HG02678 (cell line): Measurements from ENCODE around the gene DGKA.
"Not testable (repeated sequence)": the region's sequence is repeated elsewhere in the genome, so short reads cannot be mapped to it uniquely, and the experiment has no call there.

Experiments
- ATAC-seq: cut with Tn5 transposase; IDR thresholded peaks from one replicate; pipeline ENCODE4 v1.9.1; 2021; ENCODE audit warnings: mild to moderate bottlenecking, moderate library complexity; ENCODE audit not compliant: unreplicated experiment

The DGKA gene

DNA sequence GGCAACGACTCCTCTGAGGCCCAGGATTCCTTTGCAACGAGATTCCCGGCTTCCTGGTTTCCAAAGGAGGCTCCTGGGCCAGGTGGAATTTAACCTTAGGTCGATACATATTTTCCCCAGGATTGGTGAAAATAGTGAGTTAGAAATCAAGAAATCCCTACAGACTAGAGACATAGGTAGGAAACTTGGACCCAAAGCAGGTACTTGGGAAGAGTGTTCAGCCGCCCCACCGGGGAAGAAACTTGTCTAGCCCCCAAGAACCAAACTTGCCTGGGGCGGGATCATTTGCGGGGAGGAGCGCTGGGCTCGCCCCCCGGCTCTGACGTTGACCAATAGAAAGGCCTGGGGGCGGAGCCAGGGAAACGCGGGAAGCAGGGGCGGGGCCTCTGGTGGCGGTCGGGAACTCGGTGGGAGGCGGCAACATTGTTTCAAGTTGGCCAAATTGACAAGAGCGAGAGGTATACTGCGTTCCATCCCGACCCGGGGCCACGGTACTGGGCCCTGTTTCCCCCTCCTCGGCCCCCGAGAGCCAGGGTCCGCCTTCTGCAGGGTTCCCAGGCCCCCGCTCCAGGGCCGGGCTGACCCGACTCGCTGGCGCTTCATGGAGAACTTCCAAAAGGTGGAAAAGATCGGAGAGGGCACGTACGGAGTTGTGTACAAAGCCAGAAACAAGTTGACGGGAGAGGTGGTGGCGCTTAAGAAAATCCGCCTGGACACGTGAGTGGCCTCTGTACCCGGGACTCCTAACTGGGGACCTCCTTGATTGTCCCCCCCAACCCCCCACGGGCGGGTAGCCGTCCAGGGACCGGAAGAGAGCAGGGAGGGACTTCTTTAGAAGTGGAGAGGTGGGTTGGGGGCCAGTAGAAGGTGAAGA lies 35.7 kb downstream of the DGKA start, which contains the start of gene CDK2:
TSS of gene CDK2 (plus strand) at position 423 of the 874 bp plus-strand sequence. CDS start at position 602, 179 bp downstream.
- ATAC-seq, result peak; percentile 97

DNA sequence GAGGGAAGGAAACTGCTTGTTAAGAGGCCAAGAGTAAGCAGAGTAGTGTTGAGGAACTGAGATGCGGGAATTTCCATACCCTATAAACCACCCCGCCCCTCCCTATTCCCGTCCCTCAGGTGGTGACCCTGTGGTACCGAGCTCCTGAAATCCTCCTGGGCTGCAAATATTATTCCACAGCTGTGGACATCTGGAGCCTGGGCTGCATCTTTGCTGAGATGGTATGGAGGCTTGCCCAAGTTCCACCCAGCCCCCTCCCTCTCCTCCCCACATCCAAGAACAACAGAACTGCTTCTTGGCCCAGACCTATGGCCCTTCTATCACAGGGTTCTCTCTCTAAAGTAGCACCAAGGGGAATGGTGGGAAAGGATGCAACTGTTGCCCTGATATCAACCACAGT lies 38.4 kb downstream of the DGKA start:
- ATAC-seq, result no peak

DNA sequence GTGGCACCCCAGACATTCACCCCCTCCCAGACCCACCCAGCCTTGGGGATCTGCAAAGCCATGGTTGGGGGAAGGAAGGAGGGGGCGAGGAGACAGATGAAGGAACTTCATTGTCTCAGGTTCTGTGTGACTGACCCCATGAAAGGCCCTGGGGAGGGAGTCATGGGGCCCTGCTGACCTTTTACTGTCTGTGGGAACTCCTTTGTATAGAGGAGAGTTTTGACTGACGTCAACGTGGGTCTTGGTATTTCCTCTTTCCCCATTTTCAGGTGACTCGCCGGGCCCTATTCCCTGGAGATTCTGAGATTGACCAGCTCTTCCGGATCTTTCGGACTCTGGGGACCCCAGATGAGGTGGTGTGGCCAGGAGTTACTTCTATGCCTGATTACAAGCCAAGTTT lies 39.8 kb downstream of the DGKA start:
- no peak for ATAC-seq

DNA sequence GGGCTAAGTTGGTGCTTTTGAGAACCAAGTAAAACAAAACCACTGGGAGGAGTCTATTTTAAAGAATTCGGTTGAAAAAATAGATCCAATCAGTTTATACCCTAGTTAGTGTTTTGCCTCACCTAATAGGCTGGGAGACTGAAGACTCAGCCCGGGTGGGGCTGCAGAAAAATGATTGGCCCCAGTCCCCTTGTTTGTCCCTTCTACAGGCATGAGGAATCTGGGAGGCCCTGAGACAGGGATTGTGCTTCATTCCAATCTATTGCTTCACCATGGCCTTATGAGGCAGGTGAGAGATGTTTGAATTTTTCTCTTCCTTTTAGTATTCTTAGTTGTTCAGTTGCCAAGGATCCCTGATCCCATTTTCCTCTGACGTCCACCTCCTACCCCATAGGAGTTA lies 41.1 kb downstream of the DGKA start:
- ATAC-seq, result no peak

DNA sequence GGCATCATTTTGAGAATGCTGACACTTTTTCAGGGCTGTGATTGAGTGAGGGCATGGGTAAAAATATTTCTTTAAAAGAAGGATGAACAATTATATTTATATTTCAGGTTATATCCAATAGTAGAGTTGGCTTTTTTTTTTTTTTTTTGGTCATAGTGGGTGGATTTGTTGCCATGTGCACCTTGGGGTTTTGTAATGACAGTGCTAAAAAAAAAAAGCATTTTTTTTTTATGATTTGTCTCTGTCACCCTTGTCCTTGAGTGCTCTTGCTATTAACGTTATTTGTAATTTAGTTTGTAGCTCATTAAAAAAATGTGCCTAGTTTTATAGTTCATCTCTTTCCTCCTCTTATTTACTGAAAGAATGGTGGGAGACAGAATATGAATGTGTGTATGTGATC lies 41.5 kb downstream of the DGKA start:
- ATAC-seq, result no peak

DNA sequence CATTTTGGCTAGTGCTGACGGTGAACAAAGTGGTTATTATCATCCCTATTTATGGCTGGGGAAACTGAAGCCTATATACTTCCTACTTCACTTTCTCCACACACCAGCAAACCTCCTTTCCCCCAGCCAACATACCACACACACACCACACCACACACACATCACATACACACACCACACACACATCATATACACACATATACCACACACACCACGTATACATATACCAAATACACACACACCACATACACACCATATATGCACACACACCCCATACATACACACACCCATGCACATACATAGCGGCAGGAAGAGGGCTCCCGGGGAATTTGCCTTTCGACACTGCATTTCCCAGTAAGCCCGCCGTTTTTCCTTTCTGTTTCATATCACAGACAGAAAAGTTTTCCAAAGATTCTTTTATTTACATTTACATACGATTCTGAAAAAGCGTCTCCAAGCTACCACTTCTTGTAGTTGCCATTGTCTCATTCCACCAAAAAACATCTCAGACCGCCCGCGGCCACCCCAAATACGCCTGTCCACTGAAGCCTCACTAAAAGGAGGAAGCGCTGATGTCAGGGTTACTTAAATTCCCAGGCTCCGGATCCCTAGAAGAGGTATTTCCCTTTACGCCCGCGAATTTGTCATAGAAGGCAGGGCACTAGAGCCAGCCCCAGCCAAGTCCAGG lies 42.1 kb downstream of the DGKA start:
- ATAC-seq, result no peak

DNA sequence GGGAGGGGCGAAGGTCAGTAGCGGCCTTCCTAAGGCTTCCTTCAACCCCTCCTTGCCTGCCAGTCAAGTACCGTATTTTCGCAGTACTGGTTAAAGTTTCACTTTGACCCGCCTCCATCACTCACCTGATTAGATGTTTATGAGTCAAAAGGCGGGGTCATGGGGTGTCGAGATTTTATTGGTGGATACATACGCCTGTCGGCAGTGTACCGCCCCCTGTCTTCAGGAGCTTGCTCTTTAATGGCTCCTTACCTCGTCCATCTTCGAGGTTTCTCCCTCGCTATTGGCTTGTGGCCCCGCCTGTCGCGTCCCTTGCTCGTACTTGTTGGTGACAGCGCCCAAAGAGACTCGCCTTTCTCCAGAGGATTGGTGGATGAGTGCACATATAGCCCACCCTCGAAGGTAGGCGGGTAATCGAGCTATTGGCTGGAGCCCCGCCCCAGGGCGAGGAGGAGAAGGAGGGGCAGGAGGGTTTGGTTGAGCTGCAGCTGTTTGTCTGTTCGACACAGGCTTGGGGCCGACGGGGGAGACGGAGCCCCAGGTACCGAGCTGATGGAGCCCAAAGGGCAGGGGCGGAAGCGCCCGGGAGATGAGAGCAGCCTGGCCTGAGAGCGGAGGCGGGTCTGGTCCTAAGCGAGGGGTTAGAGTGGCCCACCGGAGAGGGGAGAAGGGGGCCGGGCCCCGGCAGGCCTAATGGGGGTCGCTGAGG lies 42.8 kb downstream of the DGKA start, which contains the start of gene RAB5B:
TSS of gene RAB5B (plus strand) at position 480 of the 709 bp plus-strand sequence. CDS start 12,883 bp downstream, outside the sequence.
- peak; percentile 91 for ATAC-seq

DNA sequence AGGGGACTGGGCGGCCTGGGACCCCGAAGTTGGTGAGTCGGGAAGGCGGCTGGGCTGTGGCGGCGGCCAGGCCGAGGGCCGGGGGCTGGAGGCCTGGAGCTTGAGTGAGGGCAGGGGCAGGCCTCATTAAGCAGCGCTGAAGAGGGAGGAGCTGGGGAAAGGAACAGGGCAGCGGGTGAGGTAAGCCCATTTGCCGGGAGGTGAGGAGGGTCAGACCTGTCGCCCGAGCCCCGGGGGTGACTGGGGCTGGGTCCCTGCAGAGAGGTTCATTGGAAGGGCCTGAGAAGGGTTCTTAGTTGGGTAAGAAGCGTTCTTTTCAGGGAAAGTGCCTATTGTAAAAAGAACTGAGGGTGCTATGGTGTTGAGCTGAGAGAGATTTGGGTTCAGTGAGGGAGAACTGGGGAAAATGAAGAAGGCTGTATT lies 43.4 kb downstream of the DGKA start:
- peak; percentile 8 for ATAC-seq

DNA sequence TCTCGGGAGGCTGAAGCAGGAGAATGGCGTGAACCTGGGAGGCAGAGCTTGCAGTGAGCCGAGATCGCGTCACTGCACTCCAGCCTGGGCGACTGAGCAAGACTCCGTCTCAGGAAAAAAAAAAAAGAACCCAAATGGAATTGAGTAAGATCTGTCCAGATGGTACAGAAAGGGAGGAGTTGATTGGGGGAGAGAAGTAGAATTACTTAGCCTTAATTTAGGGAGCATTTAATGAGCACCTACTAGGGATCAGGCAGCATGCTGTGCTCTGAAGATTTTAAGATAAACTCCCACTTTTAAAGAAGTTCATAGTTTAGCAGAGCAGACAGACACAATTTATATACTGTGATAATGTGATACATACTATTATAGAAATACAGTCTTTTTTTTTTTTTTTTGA lies 47.4 kb downstream of the DGKA start:
- ATAC-seq, result no peak

DNA sequence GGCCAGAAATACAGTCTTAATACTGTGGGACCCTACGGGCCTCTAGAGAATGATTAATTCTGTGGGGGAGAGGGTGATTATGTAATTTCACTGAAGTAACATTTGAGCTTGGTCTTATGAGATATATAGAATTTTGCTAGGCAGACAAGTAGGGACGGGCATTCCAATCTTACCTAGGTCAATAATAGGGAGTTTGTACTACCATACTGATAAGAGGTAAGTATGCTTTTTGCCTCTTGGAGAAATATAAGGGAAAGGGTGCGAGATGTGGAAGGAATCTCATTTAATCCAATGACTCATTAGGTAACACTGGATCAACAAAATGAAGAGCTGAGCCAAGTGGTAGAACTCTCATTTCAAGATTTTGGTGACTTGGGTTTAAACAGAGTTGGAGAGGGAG lies 48.1 kb downstream of the DGKA start:
- ATAC-seq, result no peak

DNA sequence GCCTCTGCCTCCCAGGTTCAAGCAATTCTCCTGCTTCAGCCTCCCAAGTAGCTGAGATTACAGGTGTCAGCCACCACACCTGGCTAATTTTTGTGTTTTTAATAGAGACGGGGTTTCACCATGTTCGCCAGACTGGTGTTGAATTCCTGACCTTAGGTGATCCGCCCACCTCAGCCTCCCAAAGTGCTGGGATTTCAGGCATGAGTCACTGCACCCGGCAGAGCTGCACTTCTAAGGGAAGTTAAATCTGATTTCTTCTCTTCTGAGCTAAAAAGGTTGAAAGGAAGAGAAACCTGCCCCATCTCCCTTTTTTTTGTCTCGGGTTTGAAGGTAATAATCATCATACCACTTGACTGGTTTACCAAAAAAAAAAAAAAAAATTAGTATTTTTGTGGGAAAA lies 50.9 kb downstream of the DGKA start:
- not testable (repeated sequence) for ATAC-seq

DNA sequence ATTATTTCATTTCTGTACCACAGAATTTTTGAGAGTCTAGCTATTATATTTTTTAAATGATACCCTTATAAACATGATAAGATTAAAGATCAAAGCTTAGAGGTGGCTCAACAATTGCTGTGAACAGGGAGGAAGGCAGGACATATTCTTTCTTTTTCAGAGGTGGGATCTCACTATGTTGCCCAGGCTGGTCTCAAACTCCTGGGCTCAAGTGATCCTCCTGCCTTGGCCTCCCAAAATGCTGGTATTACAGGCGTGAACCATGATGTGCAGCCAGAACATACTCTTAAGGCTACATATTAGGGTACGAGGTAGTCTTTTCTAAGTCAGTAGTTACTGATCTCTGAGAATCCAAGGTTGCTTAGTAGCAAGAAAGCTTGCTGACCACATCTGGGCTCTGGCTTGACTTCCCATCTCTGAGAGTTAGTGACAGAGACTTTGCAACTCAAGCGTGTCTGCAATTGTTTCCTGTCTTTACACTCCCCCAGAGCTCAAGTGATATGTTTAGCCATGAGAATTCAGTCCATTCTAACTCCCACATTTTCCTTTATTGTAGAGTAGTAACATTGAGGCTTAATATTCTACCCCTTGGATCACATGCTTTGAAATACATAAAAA lies 51.5 kb downstream of the DGKA start:
- peak; percentile 66 for ATAC-seq

DNA sequence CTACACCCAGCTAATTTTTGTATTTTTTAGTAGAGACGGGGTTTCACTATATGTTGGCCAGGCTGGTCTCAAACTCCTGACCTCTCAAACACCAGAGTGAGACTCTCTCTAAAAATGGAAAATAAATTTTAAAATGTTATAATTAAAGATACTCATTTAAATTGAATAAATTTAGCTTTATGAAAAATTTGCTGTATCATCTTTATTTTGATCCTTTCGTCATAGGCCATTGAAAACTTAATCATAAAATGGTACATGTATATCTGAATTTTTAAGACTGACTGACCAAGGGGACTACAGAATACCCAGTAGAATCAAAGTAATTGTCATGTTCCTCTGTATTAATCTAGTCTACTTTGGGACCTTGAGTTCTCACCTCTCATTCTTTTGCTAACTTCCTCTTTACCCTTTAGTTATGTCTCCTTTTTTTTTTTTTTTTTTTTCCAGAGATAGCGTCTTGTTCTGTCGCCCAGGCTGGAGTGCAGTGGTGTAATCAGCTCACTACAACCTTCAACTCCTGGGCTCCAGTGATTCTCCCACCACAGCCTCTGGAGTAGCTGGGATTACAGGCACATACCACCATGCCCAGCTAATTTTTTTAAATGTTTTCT lies 52.4 kb downstream of the DGKA start:
- no peak for ATAC-seq

DNA sequence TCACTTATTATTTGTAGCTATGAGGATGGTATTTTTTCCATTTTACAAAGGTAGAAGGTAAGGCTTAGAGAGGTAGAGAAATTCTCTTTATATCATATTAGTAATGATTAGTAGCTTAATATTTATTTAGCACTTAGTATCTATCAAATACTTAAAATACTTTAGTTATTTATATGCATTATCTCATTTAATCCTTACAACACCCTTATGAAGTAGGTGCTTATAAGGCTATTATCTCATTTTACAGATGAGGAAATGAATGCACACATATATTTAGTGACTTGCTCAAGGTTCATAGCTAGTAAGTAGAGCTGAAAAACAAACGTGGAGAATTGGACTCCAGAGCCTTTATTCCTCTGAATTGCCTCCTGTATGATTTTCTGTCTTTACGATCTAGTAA lies 53.9 kb downstream of the DGKA start:
- no peak for ATAC-seq

DNA sequence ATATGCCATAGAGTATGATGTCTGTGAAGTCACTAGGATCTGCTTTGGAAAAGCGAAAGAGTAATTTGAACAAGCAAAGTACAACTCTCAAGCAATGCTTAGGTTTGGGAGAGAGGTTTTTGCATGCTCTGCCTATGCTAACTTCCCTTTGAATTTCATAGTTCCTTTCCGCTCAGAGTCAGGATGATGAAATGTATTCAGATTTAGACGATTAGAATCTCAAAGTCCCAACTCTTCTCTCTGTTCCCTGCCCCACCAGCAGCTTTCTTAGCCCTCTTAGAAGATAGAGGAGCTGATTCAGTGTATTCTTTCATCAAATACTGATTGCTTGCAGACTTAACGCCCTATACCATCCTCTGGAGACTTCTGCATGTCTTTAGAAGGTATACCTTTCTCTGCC lies 54.4 kb downstream of the DGKA start:
- ATAC-seq, result no peak

DNA sequence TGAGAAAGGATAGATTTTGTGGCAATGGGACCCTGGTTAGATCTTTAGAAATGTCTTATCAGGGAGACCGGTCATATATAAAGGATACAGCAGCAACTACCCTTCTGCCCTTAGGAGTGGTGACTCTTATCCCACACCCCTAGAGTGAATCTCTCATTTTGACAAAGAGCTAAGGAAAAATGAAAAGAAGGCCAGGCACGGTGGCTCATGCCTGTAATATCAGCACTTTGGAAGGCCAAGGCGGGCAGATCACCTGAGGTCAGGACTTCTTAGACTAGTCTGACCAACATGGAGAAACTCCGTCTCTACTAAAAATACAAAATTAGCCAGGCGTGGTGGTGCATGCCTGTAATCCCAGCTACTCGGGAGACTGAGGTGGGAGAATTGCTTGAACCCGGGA lies 55.0 kb downstream of the DGKA start:
- not testable (repeated sequence) for ATAC-seq

DNA sequence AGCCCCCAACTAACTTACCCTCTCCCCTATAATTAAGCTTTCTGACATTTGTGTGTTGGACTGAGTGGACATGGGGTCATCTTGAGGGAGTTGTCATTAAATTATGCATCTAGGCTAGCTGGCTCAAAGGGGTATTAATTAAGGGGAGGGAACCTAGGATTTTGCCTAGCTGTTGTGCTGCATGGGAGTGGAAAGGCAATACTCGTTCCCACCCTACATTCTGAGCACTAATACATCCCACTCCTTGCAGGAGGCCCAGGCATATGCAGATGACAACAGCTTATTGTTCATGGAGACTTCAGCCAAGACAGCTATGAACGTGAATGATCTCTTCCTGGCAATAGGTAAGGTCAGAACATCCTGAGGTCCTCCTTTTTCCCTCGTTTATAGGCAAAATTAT lies 60.1 kb downstream of the DGKA start:
- ATAC-seq, result no peak

DNA sequence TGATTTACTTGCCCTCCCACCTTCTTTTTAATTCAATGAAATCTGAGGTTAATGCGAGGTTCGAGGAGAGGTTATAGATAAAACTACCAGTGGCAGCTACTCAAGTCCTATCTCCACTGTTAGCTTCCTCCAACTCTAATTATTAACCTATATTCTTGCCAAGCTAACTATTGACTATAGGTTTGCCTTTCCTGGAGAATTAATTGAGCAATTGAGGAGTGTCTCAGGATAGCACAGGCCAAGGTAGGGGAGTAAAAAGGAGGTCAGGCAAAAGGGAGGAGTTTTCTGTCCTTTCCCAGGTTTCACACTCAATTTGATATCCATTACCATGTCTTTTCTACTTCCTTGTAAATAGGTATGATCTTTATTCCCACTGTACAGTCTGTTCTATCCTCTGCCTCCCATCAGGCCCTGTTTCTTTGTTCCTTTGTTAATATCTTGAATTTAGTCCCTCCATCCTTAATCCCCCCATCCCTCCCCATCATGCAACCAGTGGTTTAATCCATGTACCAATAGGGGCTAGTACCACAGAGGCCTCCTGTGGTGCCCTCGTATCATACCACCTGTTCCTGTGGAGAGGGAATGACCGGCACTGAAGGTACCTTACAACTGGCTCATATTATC lies 62.4 kb downstream of the DGKA start:
- no peak for ATAC-seq

DNA sequence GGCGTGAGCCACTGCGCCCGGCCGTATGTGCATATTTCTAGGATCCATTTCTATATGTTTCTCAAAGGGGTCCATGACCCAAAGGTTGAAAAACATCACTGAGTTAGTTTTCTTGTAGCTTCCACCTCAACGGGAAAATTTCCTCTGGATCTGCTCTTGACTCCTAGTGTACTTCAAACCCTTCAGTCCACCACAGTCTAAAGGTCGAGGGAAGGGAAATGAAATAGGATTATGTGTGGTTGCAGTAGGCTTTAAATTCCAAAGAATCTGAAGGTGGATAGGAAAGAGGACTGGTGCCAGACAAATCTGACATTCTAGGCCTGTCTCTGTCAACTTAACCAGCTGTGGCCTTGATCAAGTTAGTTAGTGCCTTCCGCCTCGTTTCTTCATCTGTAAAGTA lies 64.4 kb downstream of the DGKA start:
- ATAC-seq, result no peak

DNA sequence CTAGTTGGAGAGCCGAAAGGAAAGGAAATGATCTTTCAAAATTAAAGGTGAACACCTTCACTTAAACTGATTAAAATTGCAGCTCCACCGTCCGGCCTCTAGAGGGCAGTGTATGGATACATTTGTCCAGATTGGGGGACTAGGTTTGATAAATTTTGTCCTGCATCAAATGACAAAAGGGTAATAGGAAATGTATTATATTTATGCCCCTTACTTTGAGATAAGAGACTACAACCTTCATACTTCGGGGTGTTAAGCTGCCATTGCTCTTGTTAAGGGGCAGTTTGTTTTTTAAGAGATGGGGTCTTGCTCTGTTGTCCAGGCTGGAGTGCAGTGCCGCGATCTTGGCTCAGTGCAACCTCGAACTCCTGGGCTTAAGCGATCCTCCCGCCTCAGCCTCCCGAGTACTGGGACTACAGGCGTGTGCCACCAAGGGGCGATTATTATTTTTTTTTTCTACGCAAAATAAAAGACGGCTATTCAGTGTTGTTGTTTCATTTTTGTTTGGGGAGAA lies 65.3 kb downstream of the DGKA start:
- no peak for ATAC-seq
